NB4 (cell line): Measurements from ENCODE around the gene IGF1R.

ENCODE experiments used
- DNase-seq: peaks from one replicate; pipeline ENCODE4 v3.0.0; 2010; ENCODE audit warnings: low read depth
- H3K4me3 ChIP-seq: one replicate; pipeline ENCODE4 v1.5.1; 2011; ENCODE audit warnings: mild to moderate bottlenecking, low read depth, low read length, moderate library complexity
- MAX ChIP-seq: IDR thresholded peaks from 2 replicates; pipeline ENCODE4 v1.6.1; 2011; ENCODE audit warnings: low read depth, low read length
- MYC ChIP-seq: IDR thresholded peaks from 2 replicates; pipeline ENCODE4 v1.6.1; 2011; ENCODE audit warnings: low read depth, low read length
- POLR2A ChIP-seq: IDR thresholded peaks from 2 replicates; pipeline ENCODE4 v1.6.1; 2011; ENCODE audit warnings: mild to moderate bottlenecking; ENCODE audit not compliant: insufficient read length; ENCODE audit errors: extremely low read depth
- TF ChIP-seq, protein P1 (sequence below): IDR thresholded peaks from one replicate; pipeline ENCODE4 v1.5.1; 2012; ENCODE audit warnings: low read depth, low read length

The IGF1R gene

DNA sequence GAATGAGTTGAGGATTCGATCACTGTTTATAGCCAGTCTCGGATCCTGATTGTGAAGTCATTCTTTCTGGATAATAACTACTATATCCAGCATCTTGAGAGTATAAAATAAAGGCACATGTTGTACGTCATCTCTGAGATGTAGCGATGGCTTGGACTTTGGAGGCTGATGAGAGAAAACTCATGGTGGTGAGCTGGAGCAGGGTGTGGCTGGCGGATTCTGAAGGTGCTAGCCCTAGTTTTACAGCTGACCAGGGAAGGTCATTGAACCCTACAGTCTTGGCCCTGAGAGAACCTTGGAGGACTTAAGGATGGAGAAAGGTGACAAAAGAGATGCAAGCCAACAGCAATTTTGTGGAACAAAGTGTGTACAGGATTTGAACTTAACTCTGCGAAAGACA lies 153.8 kb downstream of the IGF1R start:
- TF ChIP-seq POLR2A, result no peak
- TF ChIP-seq, protein P1, sequence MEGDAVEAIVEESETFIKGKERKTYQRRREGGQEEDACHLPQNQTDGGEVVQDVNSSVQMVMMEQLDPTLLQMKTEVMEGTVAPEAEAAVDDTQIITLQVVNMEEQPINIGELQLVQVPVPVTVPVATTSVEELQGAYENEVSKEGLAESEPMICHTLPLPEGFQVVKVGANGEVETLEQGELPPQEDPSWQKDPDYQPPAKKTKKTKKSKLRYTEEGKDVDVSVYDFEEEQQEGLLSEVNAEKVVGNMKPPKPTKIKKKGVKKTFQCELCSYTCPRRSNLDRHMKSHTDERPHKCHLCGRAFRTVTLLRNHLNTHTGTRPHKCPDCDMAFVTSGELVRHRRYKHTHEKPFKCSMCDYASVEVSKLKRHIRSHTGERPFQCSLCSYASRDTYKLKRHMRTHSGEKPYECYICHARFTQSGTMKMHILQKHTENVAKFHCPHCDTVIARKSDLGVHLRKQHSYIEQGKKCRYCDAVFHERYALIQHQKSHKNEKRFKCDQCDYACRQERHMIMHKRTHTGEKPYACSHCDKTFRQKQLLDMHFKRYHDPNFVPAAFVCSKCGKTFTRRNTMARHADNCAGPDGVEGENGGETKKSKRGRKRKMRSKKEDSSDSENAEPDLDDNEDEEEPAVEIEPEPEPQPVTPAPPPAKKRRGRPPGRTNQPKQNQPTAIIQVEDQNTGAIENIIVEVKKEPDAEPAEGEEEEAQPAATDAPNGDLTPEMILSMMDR, result no peak
- TF ChIP-seq MYC, result no peak
- no peak for TF ChIP-seq MAX
- no peak overlapping the region for H3K4me3 ChIP-seq

DNA sequence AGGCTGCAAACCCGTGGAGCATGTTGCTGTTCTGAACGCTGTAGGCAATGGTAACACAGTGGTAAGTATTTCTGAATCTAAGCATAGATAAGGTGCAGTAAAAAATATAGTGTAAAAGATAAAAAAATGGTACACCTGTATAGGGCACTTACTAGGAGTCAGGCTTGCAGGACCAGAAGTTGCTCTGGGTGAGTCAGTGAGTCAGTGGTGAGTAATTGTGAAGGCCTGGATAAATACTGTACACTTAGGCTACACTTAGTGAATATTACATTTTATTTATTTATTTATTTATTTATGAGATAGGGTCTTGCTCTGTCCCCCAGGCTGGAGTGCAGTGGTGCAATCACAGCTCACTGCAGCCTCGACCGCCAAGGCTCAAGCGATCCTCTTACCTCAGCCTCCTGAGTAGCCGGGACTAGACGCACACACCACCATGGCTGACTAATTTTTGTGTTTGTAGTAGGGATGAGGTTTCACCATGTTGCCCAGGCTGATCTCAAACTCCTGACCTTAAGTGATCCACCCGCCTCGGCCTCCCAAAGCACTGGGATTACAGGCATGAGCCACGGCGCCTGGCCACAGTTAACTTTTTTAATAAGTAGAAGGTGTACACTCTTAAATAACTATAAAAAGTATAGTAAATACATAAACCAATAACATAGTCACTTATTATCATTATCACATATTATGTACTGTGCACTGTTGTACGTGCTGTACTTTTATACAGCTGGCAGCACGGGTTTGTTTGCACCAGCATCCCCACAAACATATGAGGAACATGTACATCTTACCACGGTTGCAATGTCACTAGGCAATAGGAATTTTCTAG lies 155.1 kb downstream of the IGF1R start:
- H3K4me3 ChIP-seq, result no peak overlapping the region
- no peak for DNase-seq
- TF ChIP-seq MAX, result no peak
- TF ChIP-seq, protein P1, result no peak
- TF ChIP-seq MYC, result no peak
- no peak for TF ChIP-seq POLR2A

More for the DNA sequence above, 153.8 kb downstream of the IGF1R start:
- no peak for DNase-seq

DNA sequence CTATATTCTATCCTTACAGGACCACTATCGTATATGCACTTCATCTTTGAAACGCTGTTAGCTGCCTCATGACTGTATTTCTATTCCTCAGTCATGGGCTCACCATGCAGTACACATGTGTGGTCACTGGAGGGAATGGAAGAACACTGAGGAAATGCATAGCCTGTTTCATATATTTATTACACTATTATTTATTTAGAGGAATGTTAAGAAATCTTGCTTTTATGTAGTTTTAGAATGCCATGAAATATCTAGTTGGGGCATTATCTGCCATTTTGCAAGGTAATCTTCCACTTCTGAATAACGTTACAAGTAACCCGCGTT lies 155.7 kb downstream of the IGF1R start:
- TF ChIP-seq POLR2A (no peak), MAX (no peak), MYC (no peak)
- TF ChIP-seq, protein P1, result peak; percentile 2
- no peak overlapping the region for H3K4me3 ChIP-seq
- no peak for DNase-seq

DNA sequence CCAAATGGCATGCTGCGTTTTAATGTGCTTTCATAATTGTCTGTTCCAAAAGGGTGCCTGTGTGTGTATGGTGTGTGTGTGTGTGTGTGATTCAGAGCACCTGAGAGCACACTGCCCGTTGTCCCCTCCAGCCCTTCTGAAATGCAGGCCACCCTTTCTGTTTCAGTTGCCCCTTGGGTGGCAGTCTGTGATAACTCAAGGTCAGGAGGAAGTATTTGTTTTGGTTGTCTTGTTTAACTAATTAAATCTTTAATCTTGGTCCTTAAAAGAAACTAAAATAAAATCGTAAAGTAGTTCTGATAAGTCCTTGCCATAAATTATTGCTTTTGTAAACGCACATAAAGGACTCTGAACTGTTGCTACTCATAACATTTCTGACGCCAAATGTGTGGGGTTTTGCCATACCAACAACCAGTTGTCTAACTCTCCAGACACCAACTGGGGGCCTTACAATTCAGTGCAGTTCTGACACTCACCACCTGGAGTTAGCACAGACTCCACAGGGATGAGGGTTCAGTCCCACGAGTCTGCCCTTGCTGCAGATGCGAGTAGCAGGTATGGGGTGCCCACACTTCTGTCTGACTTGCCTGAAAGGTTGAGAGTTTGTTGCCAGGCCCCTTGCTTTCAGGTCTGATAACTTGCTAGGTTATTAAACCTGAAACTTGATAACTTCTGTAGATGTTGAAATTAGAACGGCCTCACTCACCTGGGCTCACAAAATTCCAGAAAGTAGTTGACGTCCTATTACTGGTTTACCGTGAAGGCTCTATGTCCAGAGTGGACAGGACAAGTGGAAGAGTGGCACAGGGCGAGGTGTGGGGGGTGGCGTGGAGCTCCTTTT lies 157.3 kb downstream of the IGF1R start:
- peak; percentile 55 for DNase-seq
- no peak overlapping the region for H3K4me3 ChIP-seq
- TF ChIP-seq, protein P1, result peak; percentile 31
- TF ChIP-seq POLR2A (no peak), MYC (no peak)

GRCh38 chr15:98806275-98806895 lies 158.0 kb downstream of the IGF1R start:
- TF ChIP-seq MAX (no peak), MYC (no peak), POLR2A (no peak)
- TF ChIP-seq, protein P1, result no peak
- DNase-seq, result no peak
- H3K4me3 ChIP-seq, result no peak overlapping the region
